ENCODE data around the gene WDR17.

The WDR17 gene

GRCh38 chr4:176123710-176124407 is 58.2 kb downstream of the WDR17 start:
- Mint-ChIP-seq H3K36me3 (ENCODE audit: insufficient read depth) (no peaks in the 10 kb centered on the region), H3K4me1 (no peaks in the 10 kb centered on the region), H3K27me3 (peaks cover 9% of the 10 kb centered on the region), H3K9me3 (no peaks in the 10 kb centered on the region), H3K4me3 (no peak overlapping the region), H3K27ac (ENCODE audit: low read depth) (no peak overlapping the region)
- ATAC-seq (replicated peaks; ENCODE audit: extremely low read depth, poor library complexity, severe bottlenecking): no peak
- no peak for DNase-seq (ENCODE audit: low spot score in 2 of 2)

DNA sequence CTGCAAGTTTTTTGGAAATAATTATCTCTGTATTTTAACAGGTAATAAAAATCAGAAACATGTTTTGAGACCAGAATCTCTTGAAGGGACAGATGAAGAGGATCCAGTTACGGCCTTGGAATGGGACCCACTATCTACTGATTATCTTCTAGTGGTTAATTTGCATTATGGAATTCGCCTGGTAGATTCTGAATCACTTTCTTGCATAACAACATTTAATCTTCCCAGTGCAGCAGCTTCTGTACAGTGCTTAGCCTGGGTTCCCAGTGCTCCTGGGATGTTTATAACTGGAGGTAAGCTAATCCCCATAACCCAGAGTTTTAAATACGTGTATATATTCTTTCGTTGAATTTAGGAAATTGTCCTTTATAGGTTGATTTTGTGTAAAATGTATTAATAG is 59.4 kb downstream of the WDR17 start:
- DNase-seq (ENCODE audit: low spot score in 2 of 2) (no peak), ATAC-seq (replicated peaks; ENCODE audit: extremely low read depth, poor library complexity, severe bottlenecking) (no peak)
- H3K9me3 Mint-ChIP-seq: no peaks in the 10 kb centered on the region
- H3K4me1 Mint-ChIP-seq: no peaks in the 10 kb centered on the region
- peaks cover 9% of the 10 kb centered on the region for H3K27me3 Mint-ChIP-seq
- no peak overlapping the region for H3K27ac Mint-ChIP-seq (ENCODE audit: low read depth)
- no peaks in the 10 kb centered on the region for H3K36me3 Mint-ChIP-seq (ENCODE audit: insufficient read depth)
- no peak overlapping the region for H3K4me3 Mint-ChIP-seq

DNA sequence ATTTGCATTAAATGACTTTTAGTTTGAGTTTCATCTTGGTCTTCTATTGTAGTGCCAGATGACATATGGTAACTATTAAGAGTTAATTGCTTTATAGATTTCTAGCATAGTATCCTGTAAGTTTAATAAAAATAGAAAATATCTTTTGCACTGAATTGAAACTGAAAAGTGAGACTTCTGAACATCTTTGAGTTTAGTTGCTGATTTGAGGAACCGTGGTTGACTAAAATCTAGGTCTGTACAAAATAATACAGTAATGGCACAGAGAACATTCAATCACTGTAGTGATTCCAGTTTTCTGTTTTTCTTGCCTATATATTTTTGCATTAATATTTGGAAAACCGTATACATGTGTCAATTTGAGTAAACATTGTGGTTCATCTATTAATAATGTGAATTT is 69.0 kb downstream of the WDR17 start:
- Mint-ChIP-seq H3K4me3 (no peak overlapping the region), H3K4me1 (no peaks in the 10 kb centered on the region), H3K27me3 (no peaks in the 10 kb centered on the region), H3K9me3 (no peaks in the 10 kb centered on the region), H3K27ac (ENCODE audit: low read depth) (no peak overlapping the region), H3K36me3 (ENCODE audit: insufficient read depth) (peaks cover 2% of the 10 kb centered on the region)
- DNase-seq (ENCODE audit: low spot score in 2 of 2): no peak
- ATAC-seq (replicated peaks; ENCODE audit: extremely low read depth, poor library complexity, severe bottlenecking): no peak

DNA sequence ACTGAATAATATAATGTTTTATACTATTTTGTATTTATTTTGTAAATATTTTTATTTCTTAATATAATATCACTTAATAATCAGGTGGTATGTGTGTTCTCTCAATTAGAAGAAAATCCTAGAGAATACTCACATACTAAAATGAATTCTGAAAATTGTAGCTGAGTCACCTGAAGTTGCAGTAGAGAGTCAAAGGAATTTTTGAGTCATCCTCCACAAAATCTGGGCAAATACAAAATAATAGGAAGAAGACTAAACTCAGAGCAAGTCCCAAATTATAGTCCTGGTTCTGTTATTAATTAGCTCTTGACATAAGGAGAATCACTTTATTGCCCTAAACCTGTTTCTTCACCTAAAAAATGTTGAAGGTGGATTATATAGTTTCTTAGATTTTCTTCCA is 72.0 kb downstream of the WDR17 start:
- Mint-ChIP-seq H3K36me3 (ENCODE audit: insufficient read depth) (no peaks in the 10 kb centered on the region), H3K27ac (ENCODE audit: low read depth) (no peak overlapping the region), H3K4me3 (no peak overlapping the region), H3K27me3 (no peaks in the 10 kb centered on the region), H3K4me1 (no peaks in the 10 kb centered on the region), H3K9me3 (no peaks in the 10 kb centered on the region)
- DNase-seq (ENCODE audit: low spot score in 2 of 2) (no peak), ATAC-seq (replicated peaks; ENCODE audit: extremely low read depth, poor library complexity, severe bottlenecking) (no peak)

DNA sequence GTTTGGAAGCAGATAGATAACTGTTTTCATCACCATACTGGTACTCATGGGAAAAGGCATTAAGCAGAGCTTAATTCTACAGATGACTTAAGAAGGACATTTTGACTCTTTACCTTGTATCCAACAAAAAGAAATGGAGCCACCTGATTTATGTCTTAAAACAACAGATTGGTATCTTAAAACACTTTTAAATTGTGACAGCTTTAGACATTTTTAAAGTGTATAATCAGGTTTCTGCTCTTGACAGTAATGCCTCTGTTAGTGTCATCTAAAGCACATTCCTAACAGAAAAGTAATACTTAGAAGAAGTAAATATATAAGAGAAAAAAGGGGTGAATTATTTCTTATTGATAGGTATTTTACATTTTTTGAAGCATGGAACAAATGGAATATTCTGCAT is 73.9 kb downstream of the WDR17 start:
- no peaks in the 10 kb centered on the region for H3K9me3 Mint-ChIP-seq
- H3K36me3 Mint-ChIP-seq (ENCODE audit: insufficient read depth): no peaks in the 10 kb centered on the region
- no peak for DNase-seq (ENCODE audit: low spot score in 2 of 2)
- no peak overlapping the region for H3K4me3 Mint-ChIP-seq
- H3K4me1 Mint-ChIP-seq: no peaks in the 10 kb centered on the region
- ATAC-seq (replicated peaks; ENCODE audit: extremely low read depth, poor library complexity, severe bottlenecking): no peak
- H3K27me3 Mint-ChIP-seq: peaks cover 16% of the 10 kb centered on the region
- H3K27ac Mint-ChIP-seq (ENCODE audit: low read depth): no peak overlapping the region

DNA sequence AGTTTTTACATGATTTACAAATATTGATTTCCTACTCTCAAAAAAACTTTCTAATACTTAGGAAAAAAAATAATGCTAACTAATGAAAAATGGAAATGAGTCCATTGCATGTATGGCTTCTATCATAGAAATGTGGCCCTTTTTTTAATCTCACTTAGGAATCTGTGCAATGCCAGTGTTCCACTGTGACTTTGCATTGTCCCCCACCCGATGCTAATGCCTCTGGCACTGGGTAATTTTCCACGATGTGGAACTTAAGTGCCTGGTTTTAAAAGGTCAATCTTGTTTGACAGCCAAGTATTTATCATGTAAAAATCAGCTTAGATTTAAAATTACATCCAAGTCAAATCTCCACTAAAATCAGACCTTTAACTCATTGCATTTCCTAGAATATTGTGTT is 76.6 kb downstream of the WDR17 start:
- no peak overlapping the region for H3K27ac Mint-ChIP-seq (ENCODE audit: low read depth)
- peaks cover 16% of the 10 kb centered on the region for H3K27me3 Mint-ChIP-seq
- H3K9me3 Mint-ChIP-seq: no peaks in the 10 kb centered on the region
- H3K36me3 Mint-ChIP-seq (ENCODE audit: insufficient read depth): no peaks in the 10 kb centered on the region
- DNase-seq (ENCODE audit: low spot score in 2 of 2) (no peak), ATAC-seq (replicated peaks; ENCODE audit: extremely low read depth, poor library complexity, severe bottlenecking) (no peak)
- H3K4me1 Mint-ChIP-seq: no peaks in the 10 kb centered on the region
- no peak overlapping the region for H3K4me3 Mint-ChIP-seq

DNA sequence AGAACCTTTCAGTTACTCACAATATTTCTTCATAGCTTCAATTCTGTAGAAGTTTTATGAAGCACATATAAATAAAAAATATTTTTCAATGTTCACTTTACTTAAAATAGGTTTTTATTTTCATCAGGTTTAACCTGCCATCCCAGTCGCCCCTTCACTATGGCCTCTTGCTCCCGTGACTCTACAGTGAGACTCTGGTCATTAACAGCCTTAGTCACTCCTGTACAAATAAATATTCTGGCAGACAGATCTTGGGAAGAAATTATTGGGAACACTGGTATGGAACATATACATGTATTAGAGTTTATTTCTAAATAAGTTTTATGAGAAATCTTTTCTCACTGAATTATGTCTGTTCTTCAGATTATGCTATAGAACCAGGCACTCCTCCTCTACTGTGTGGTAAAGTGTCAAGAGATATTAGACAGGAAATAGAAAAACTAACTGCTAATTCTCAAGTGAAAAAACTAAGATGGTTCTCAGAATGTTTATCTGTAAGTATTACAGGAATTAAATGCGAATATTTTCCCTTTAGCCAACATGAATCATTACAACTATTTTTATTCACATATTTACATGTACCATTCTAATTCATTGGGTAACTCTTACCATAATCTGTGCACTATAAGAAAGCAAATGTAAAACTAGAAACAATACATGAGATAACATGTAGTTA is 84.2 kb downstream of the WDR17 start:
- Mint-ChIP-seq H3K27me3 (no peaks in the 10 kb centered on the region), H3K4me3 (no peak overlapping the region), H3K9me3 (no peaks in the 10 kb centered on the region), H3K27ac (ENCODE audit: low read depth) (no peak overlapping the region), H3K4me1 (no peaks in the 10 kb centered on the region), H3K36me3 (ENCODE audit: insufficient read depth) (no peaks in the 10 kb centered on the region)
- ATAC-seq (replicated peaks; ENCODE audit: extremely low read depth, poor library complexity, severe bottlenecking) (no peak), DNase-seq (ENCODE audit: low spot score in 2 of 2) (no peak)

DNA sequence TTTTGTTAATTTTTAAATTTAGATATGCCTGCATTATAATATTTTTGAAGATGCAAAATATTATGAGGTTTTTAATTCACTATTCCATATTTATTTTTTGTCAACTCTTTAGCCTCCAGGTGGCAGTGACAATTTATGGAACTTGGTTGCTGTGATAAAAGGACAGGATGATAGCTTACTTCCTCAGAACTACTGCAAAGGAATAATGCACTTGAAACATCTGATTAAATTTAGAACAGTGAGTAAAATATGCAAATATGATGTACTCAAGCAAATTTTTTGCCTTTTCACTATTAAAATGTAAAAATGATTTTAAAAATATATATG is 84.7 kb downstream of the WDR17 start:
- Mint-ChIP-seq H3K4me3 (no peak overlapping the region), H3K4me1 (no peaks in the 10 kb centered on the region), H3K27me3 (no peaks in the 10 kb centered on the region), H3K9me3 (no peaks in the 10 kb centered on the region), H3K36me3 (ENCODE audit: insufficient read depth) (no peaks in the 10 kb centered on the region), H3K27ac (ENCODE audit: low read depth) (no peak overlapping the region)
- no peak for ATAC-seq (replicated peaks; ENCODE audit: extremely low read depth, poor library complexity, severe bottlenecking)
- no peak for DNase-seq (ENCODE audit: low spot score in 2 of 2)

DNA sequence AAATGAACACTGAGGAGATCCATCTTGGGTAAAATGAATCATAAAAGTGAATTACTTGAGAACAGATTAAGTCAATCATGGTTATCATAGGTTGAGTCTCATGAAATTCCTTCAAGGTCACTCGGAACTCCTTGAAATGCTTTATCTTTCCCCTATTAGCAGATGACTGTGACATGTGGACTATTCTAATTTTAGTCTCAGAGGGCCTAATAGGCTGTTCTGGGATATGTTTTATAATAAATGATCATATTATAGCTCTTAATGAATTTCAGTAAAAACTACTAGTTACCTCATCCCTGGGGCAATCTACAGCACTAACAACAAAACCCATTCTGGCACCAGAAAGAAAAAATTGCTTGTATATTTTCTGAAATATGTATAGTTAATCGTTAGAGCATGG is 85.1 kb downstream of the WDR17 start:
- Mint-ChIP-seq H3K4me3 (no peak overlapping the region), H3K4me1 (no peaks in the 10 kb centered on the region), H3K9me3 (no peaks in the 10 kb centered on the region), H3K36me3 (ENCODE audit: insufficient read depth) (no peaks in the 10 kb centered on the region), H3K27me3 (no peaks in the 10 kb centered on the region), H3K27ac (ENCODE audit: low read depth) (no peak overlapping the region)
- DNase-seq (ENCODE audit: low spot score in 2 of 2) (no peak), ATAC-seq (replicated peaks; ENCODE audit: extremely low read depth, poor library complexity, severe bottlenecking) (no peak)

DNA sequence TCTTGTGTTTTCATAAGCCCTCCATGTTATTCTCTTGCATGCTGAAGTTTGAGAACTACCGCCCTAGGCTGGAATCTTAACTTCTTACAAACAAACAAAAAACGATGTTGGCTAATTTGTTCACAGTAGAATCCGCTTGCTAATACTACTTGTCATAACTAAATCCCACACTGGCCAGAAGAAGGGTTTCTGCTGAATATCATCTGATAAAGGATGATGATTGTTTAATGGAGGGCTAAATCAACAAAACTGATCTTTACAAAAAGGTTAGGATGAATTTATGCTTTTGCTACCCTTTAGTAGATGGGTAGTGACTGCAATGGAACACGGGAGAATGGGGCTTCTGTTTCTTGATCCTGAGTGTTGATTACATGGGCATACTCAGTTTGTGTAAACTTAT is 87.5 kb downstream of the WDR17 start:
- H3K9me3 Mint-ChIP-seq: no peaks in the 10 kb centered on the region
- DNase-seq (ENCODE audit: low spot score in 2 of 2) (no peak), ATAC-seq (replicated peaks; ENCODE audit: extremely low read depth, poor library complexity, severe bottlenecking) (no peak)
- H3K27ac Mint-ChIP-seq (ENCODE audit: low read depth): no peak overlapping the region
- H3K4me3 Mint-ChIP-seq: no peak overlapping the region
- H3K27me3 Mint-ChIP-seq: no peaks in the 10 kb centered on the region
- H3K36me3 Mint-ChIP-seq (ENCODE audit: insufficient read depth): no peaks in the 10 kb centered on the region
- H3K4me1 Mint-ChIP-seq: no peaks in the 10 kb centered on the region

GRCh38 chr4:176156656-176157055 is 91.0 kb downstream of the WDR17 start:
- no peak for DNase-seq (ENCODE audit: low spot score in 2 of 2)
- H3K9me3 Mint-ChIP-seq: no peaks in the 10 kb centered on the region
- ATAC-seq (replicated peaks; ENCODE audit: extremely low read depth, poor library complexity, severe bottlenecking): no peak
- H3K27me3 Mint-ChIP-seq: peaks cover under 1% of the 10 kb centered on the region
- H3K4me3 Mint-ChIP-seq: no peak overlapping the region
- no peak overlapping the region for H3K27ac Mint-ChIP-seq (ENCODE audit: low read depth)
- no peaks in the 10 kb centered on the region for H3K36me3 Mint-ChIP-seq (ENCODE audit: insufficient read depth)
- H3K4me1 Mint-ChIP-seq: no peaks in the 10 kb centered on the region

DNA sequence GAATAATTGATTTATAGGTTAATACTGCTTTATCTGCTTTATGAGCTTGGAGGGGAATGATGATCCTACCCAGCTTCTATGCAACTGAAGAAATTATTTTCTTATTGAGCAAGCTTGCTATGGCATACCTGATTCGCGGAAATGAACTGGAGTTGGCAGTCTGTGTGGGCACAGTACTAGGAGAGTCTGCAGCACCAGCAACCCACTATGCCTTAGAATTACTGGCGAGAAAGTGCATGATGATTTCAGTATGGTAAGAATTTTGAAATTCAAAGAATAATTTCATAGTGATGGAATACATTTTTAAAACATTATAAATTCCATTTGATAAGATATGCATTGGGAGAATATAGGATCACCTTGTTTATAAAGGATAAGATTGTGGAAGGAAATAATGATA is 97.4 kb downstream of the WDR17 start:
- no peak for DNase-seq (ENCODE audit: low spot score in 2 of 2)
- Mint-ChIP-seq H3K27me3 (peaks cover 19% of the 10 kb centered on the region), H3K4me1 (no peaks in the 10 kb centered on the region), H3K36me3 (ENCODE audit: insufficient read depth) (no peaks in the 10 kb centered on the region), H3K9me3 (no peaks in the 10 kb centered on the region), H3K27ac (ENCODE audit: low read depth) (no peak overlapping the region), H3K4me3 (no peak overlapping the region)
- no peak for ATAC-seq (replicated peaks; ENCODE audit: extremely low read depth, poor library complexity, severe bottlenecking)

GRCh38 chr4:176185051-176185450 is 119.4 kb downstream of the WDR17 start:
- DNase-seq (ENCODE audit: low spot score in 2 of 2): no peak
- no peak overlapping the region for H3K27ac Mint-ChIP-seq (ENCODE audit: low read depth)

More at GRCh38 chr4:176185051-176185450, 119.4 kb downstream of the WDR17 start:
- Mint-ChIP-seq H3K9me3 (no peaks in the 10 kb centered on the region), H3K27me3 (peaks cover 59% of the 10 kb centered on the region), H3K4me3 (no peak overlapping the region), H3K4me1 (no peaks in the 10 kb centered on the region), H3K36me3 (ENCODE audit: insufficient read depth) (peaks cover 2% of the 10 kb centered on the region)
- no peak for ATAC-seq (replicated peaks; ENCODE audit: extremely low read depth, poor library complexity, severe bottlenecking)
